Cardiac muscle cell (in vitro differentiated cells and primary cell): ENCODE measurements around the gene ABCC4. TPM values are rescaled to one million over a fixed set of nuclear protein-coding genes. Genes with fewer than 3 reads are reported as not detected.

Experiments used
- DNase-seq, 2 donors: peaks; one replicate each; pipeline versions ENCODE4 v3.0.0 to v3.0.0-alpha.2; 2010 to 2017; ENCODE audit warnings: low read depth in 1 of 2, low spot score in 1 of 2
- H3K27ac ChIP-seq: fragments of 200-600 bp; sonication (generic); 2 replicates; pipeline ENCODE4 v1.5.1; 2016
- H3K27me3 ChIP-seq: fragments of 200-600 bp; sonication (generic); 2 replicates; pipeline ENCODE4 v1.6.0; 2016; ENCODE audit warnings: control low read depth
- H3K36me3 ChIP-seq: fragments of 200-600 bp; sonication (generic); 2 replicates; pipeline ENCODE4 v1.5.1; 2016; ENCODE audit warnings: control low read depth
- H3K4me1 ChIP-seq: fragments of 200-600 bp; sonication (generic); 2 replicates; pipeline ENCODE4 v1.8.1; 2017; ENCODE audit warnings: low read depth, mild to moderate bottlenecking, mixed run types
- H3K4me3 ChIP-seq: fragments of 200-600 bp; sonication (generic); 2 replicates; pipeline ENCODE4 v1.5.1; 2016; ENCODE audit warnings: mild to moderate bottlenecking
- H3K9me3 ChIP-seq: fragments of 200-600 bp; sonication (generic); 2 replicates; pipeline ENCODE4 v1.5.1; 2017; ENCODE audit warnings: low read depth, mild to moderate bottlenecking, control low read depth
- polyA plus RNA-seq: library from polyadenylated mRNA; unstranded; fragments of >200 nt; fragmentation: Nextera tagmentation; extraction: Ambion mirVana; gene quantifications from 2 replicates; pipeline ENCODE4 v1.2.1, GENCODE V29; 2016
- total RNA-seq: library from RNA; depleted of rRNA; stranded (reverse); fragments of >200 nt; gene quantifications from 2 replicates; pipeline ENCODE4 v1.2.3, GENCODE V29; 2016
- TF ChIP-seq, protein P1 (sequence below): IDR thresholded peaks from 2 replicates; pipeline ENCODE4 v1.5.1; 2012; ENCODE audit warnings: low read depth, mild to moderate bottlenecking, low read length

The ABCC4 gene
- total and polyA plus RNA-seq, 2 experiments from 2014 or later, result 1.6 to 5.0 TPM

DNA sequence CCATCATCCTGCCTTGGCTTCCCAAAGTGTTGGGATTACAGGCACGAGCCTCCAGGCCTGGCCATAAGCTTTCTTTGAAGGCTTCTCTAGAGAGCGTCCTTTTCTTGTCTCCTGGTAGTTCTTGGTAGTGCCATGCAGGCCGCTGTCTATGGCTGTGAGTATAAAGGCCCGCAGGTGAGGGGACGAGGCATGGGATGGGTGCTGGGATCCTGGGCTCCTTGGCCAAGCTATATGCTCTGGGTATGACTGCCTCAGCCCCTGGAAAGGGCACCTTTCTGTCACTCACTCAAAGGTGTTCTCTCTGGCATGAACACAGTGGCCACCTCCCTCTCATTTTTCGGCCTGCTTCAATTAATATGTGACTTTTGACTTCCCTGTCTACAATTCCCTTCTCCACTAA, 6.3 kb upstream of the ABCC4 start:
- no peaks in the 10 kb centered on the region for H3K27me3 ChIP-seq
- TF ChIP-seq, protein P1, sequence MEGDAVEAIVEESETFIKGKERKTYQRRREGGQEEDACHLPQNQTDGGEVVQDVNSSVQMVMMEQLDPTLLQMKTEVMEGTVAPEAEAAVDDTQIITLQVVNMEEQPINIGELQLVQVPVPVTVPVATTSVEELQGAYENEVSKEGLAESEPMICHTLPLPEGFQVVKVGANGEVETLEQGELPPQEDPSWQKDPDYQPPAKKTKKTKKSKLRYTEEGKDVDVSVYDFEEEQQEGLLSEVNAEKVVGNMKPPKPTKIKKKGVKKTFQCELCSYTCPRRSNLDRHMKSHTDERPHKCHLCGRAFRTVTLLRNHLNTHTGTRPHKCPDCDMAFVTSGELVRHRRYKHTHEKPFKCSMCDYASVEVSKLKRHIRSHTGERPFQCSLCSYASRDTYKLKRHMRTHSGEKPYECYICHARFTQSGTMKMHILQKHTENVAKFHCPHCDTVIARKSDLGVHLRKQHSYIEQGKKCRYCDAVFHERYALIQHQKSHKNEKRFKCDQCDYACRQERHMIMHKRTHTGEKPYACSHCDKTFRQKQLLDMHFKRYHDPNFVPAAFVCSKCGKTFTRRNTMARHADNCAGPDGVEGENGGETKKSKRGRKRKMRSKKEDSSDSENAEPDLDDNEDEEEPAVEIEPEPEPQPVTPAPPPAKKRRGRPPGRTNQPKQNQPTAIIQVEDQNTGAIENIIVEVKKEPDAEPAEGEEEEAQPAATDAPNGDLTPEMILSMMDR, result no peak
- no peaks in the 10 kb centered on the region for H3K4me1 ChIP-seq
- H3K4me3 ChIP-seq, result no peak overlapping the region
- H3K27ac ChIP-seq, result no peak overlapping the region
- H3K36me3 ChIP-seq, result no peaks in the 10 kb centered on the region
- DNase-seq, result no peak
- no peaks in the 10 kb centered on the region for H3K9me3 ChIP-seq

DNA sequence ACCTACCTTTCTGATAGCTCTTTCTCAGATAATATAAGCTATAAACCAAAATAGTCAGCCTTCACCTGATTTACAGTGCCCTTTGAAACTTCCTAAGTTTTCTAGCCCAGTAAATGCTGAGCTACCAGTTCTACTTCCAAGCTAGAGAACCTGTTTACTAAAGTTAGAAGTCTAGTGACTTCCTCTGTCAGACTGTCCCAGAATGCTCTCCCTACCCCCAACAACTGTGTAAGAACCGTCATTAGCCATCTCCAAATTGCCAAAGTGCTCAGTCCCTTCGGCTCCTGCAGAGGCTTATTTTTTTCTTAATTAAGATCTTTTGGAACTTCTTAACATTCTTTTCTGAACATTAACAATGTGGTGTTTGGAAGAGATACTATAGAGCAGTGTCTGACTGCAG, 3.2 kb upstream of the ABCC4 start:
- Histone ChIP-seq H3K27me3 (peaks cover 3% of the 10 kb centered on the region), H3K4me3 (no peak overlapping the region), H3K27ac (no peak overlapping the region), H3K36me3 (no peaks in the 10 kb centered on the region), H3K4me1 (no peaks in the 10 kb centered on the region), H3K9me3 (no peaks in the 10 kb centered on the region)
- DNase-seq, result no peak
- TF ChIP-seq, protein P1, result no peak

DNA sequence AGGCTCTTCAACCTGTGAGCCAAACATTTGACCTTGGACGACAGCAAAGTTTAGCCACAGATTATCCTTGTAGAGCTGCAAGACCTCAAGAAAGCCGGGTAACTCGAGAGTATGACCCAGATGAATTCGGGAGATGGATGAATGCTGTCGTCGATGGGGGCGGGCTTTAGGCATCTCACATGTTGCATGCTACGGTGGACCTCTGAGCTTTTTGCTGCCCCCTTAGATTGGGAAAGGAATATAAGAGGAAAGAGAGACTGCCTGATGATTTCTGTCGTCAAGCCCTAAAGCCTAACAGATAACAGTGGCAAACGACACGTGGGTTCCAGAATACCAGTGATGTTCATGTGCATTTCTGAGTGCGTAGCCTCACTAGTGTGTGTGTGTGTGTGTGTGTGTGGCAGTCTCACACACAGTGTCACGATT, 730 bp upstream of the ABCC4 start:
- peak overlapping the region; percentile 76 for H3K4me3 ChIP-seq
- no peak overlapping the region for H3K27ac ChIP-seq
- no peaks in the 10 kb centered on the region for H3K36me3 ChIP-seq
- DNase-seq, result peak in 1 of 2 donors; percentile 14
- no peaks in the 10 kb centered on the region for H3K9me3 ChIP-seq
- no peaks in the 10 kb centered on the region for H3K4me1 ChIP-seq
- TF ChIP-seq, protein P1, result peak; percentile 6
- H3K27me3 ChIP-seq, result peaks cover 3% of the 10 kb centered on the region

DNA sequence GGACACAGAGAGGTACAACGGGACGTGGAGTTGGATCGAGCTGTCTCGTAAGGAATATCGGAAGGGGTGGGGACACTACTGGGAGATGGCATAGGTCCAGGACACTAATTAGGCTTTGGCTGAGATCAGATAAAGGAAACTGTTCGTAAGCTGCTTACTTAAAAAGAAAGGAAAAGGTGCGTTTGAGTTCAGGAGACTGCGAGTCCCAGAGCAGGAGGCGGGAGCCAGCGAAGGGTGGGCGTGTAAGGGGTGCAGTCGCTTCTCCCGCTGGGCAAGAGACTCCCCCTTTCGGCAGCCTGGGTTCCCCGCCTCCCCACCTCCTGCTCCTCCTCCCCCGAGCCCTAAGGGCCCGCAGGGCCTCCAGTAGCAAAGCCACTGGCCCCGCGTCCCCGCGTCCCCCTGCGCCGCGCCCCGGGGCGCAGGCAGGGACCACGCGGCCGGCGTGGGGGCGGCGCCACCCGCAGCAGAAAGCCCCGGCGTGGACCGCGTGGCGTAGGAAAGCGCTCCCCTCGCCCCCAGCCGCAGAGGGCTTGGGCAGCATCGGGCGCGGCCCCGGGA, 547 bp downstream of the ABCC4 start:
- Histone ChIP-seq H3K9me3 (no peaks in the 10 kb centered on the region), H3K4me3 (peak overlapping the region; percentile 76), H3K27ac (no peak overlapping the region), H3K36me3 (no peaks in the 10 kb centered on the region), H3K27me3 (peaks cover 3% of the 10 kb centered on the region), H3K4me1 (no peaks in the 10 kb centered on the region)
- peak; percentile 32 to 38 for DNase-seq
- TF ChIP-seq, protein P1, result peak; percentile 21

DNA sequence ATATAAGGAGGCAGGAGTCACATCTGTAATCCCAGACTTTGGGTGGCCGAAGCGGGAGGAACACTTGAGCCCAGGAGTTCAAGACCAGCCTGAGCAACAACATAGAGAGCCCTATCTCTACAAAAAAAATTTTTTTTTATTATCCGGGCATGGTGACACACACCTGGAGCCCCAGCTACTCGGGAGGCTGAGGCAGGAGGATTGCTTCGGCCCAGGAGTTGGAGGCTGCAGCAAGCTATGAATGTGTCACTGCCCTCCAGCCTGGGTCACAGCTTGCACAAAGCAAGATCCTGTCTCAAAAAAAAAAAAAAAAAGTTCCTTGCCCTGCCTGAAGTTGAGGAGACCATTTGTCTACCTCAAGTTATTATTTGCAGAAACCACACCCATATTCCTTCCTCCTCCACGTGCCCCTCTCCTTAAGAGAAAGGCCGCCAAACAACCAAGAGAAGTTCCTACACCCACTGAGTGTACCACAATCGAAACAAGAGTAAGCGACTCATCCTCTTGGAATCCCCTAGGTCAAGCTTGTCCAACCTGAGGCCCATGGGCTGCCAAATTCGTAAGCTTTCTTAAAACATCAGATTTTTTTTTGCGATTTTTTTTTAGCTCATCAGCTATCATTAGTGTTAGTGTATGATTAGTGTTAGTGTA, 2.2 kb downstream of the ABCC4 start:
- no peaks in the 10 kb centered on the region for H3K9me3 ChIP-seq
- TF ChIP-seq, protein P1, result no peak
- H3K36me3 ChIP-seq, result no peaks in the 10 kb centered on the region
- H3K27ac ChIP-seq, result no peak overlapping the region
- H3K27me3 ChIP-seq, result peaks cover 3% of the 10 kb centered on the region
- H3K4me3 ChIP-seq, result no peak overlapping the region
- peak in 1 of 2 donors; percentile 65 for DNase-seq
- H3K4me1 ChIP-seq, result no peaks in the 10 kb centered on the region
